ENCODE data around the gene SLC25A23. TPM values are rescaled to one million over a fixed set of nuclear protein-coding genes. Genes with fewer than 3 reads are reported as not detected.
"Not testable (repeated sequence)": the region's sequence is repeated elsewhere in the genome, so short reads cannot be mapped to it uniquely, and the experiment has no call there.

SLC25A23 gene
- polyA plus RNA-seq, 1 of the 3 experiments (the other 2 are of a cell fraction) = 10.9 TPM

DNA sequence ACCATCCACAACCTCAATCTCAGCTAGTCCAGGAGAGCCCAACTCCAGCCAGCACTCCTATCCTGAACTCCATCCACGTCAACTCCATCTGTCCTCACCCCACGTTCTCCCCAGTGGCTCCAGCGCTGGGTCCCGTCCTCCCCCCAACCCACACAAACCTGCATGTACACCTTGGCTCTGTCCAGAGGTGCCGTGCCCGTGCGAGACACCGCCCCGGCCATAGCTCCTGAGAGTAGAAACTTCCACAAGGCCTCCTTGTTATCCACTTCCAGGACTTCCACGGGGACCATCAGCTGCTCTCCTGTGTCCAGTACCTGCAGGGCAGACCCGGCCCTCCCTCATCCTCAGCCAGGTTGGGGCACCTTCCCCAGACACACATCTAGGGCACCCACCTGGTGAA lies 27.7 kb downstream of the SLC25A23 start (continued):
- TF ChIP-seq, protein P1, sequence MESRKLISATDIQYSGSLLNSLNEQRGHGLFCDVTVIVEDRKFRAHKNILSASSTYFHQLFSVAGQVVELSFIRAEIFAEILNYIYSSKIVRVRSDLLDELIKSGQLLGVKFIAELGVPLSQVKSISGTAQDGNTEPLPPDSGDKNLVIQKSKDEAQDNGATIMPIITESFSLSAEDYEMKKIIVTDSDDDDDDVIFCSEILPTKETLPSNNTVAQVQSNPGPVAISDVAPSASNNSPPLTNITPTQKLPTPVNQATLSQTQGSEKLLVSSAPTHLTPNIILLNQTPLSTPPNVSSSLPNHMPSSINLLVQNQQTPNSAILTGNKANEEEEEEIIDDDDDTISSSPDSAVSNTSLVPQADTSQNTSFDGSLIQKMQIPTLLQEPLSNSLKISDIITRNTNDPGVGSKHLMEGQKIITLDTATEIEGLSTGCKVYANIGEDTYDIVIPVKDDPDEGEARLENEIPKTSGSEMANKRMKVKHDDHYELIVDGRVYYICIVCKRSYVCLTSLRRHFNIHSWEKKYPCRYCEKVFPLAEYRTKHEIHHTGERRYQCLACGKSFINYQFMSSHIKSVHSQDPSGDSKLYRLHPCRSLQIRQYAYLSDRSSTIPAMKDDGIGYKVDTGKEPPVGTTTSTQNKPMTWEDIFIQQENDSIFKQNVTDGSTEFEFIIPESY (IDR thresholded peaks at IDR 0.05; ENCODE audit: borderline replicate concordance, low read depth) = no peak
- TF ChIP-seq, protein P2, sequence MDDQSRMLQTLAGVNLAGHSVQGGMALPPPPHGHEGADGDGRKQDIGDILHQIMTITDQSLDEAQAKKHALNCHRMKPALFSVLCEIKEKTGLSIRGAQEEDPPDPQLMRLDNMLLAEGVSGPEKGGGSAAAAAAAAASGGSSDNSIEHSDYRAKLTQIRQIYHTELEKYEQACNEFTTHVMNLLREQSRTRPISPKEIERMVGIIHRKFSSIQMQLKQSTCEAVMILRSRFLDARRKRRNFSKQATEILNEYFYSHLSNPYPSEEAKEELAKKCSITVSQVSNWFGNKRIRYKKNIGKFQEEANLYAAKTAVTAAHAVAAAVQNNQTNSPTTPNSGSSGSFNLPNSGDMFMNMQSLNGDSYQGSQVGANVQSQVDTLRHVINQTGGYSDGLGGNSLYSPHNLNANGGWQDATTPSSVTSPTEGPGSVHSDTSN (IDR thresholded peaks at IDR 0.05) = no peak

DNA sequence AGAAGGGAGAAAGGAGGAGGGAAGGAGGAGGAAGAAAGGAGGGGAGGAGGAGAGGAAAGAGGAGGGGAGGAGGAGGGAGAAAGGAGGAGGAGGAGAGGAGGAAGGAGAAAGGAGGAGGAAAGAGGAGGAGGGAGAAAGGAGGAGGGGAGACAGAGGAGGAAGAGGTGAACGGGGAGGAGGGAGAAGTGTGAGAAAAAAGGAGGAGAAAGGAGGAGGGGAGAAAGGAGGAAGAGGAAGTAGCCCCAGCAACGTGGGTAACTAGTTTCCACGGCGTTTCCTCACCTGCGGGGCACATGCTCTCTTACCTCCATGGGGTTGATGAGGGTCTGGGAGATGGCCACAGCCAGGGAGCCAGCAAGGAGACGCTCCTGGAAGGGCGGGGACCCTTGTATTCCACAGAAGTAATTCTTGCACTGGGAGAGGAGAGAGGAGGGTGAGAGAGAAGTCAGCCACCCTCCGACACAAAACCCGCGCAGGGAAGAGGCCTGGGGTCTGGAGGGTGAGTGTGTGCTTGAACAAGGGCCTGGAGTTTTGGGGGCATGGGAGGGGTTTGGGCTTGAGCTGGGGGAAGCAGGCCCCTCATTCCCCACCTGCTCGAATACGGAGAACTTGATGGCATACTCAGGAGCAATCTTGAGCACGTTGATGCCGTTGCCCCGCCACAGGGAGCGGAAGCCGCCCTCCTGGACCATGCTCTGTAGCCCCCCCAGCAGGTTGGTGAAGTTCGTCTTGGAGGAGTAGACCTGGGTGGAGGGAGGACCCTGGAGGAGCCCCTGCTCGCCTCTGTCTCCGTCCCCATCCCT lies 30.0 kb downstream of the SLC25A23 start:
- ChIA-PET CTCF (interaction anchor here (1.6 kb wide), 1 partner anchor 12 kb away, joined by 5 read pairs; no protein-coding TSS in a partner anchor), POLR2A (no interaction called here)
- no peaks in the 10 kb centered on the region for H3K36me3 ChIP-seq (replicated peaks in 1 of 2; ENCODE audit: control insufficient read depth in 1 of 2, insufficient read depth in 2 of 2, low read length in 1 of 2)
- no peaks in the 10 kb centered on the region for H3K79me2 ChIP-seq (ENCODE audit: insufficient read depth)
- H2AFZ ChIP-seq (ENCODE audit: low read depth) = no peak overlapping the region
- no peaks in the 10 kb centered on the region for H4K20me1 ChIP-seq (ENCODE audit: insufficient read depth)
- 43% methylated on average over 15 of the region's 20 CpGs for WGBS (ENCODE audit: low lambda C conversion rate)
- no peaks in the 10 kb centered on the region for H3K9me2 ChIP-seq
- no peaks in the 10 kb centered on the region for H3K27me3 ChIP-seq (ENCODE audit: insufficient read depth)
- no peak overlapping the region for H3K4me3 ChIP-seq (ENCODE audit: low read depth in 2 of 2, low read length in 1 of 2)
- H3F3A ChIP-seq (replicated peaks; ENCODE audit: insufficient read depth) = peaks cover 6% of the 10 kb centered on the region
- H3K9me3 ChIP-seq = no peaks in the 10 kb centered on the region
- peaks cover 4 to 6% of the 10 kb centered on the region in 2 experiments; a peak in 2 of 4 replicates for H3K4me1 ChIP-seq (ENCODE audit: control insufficient read depth in 1 of 2, insufficient read depth in 2 of 2, low read depth in 1 of 2, low read length in 1 of 2)
- H3K4me2 ChIP-seq = no peak overlapping the region
- no peak overlapping the region for H3K9ac ChIP-seq
- TF ChIP-seq, protein P3, sequence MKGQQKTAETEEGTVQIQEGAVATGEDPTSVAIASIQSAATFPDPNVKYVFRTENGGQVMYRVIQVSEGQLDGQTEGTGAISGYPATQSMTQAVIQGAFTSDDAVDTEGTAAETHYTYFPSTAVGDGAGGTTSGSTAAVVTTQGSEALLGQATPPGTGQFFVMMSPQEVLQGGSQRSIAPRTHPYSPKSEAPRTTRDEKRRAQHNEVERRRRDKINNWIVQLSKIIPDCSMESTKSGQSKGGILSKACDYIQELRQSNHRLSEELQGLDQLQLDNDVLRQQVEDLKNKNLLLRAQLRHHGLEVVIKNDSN (IDR thresholded peaks at IDR 0.05; ENCODE audit: borderline replicate concordance, low read depth) = no peak
- TF ChIP-seq TCF12 (IDR thresholded peaks at IDR 0.05) (no peak), SIN3A (IDR thresholded peaks at IDR 0.05; ENCODE audit: borderline replicate concordance, low read depth, low read length) (no peak), FOSL2 (IDR thresholded peaks at IDR 0.05; ENCODE audit: borderline replicate concordance, low read depth) (no peak), RCOR1 (IDR thresholded peaks at IDR 0.05; ENCODE audit: low read length) (no peak), RFX5 (IDR thresholded peaks at IDR 0.05; ENCODE audit: low read length) (no peak), FOXJ3 (CRISPR knock-in tag; IDR thresholded peaks at IDR 0.05) (no peak), NFIC (IDR thresholded peaks at IDR 0.05; ENCODE audit: borderline replicate concordance) (no peak), FOXM1 (IDR thresholded peaks at IDR 0.05; ENCODE audit: low read depth) (no peak)
- no peak overlapping the region for H3K27ac ChIP-seq (ENCODE audit: low read depth in 2 of 2, low read length in 1 of 2)
- no peak for DNase-seq

DNA sequence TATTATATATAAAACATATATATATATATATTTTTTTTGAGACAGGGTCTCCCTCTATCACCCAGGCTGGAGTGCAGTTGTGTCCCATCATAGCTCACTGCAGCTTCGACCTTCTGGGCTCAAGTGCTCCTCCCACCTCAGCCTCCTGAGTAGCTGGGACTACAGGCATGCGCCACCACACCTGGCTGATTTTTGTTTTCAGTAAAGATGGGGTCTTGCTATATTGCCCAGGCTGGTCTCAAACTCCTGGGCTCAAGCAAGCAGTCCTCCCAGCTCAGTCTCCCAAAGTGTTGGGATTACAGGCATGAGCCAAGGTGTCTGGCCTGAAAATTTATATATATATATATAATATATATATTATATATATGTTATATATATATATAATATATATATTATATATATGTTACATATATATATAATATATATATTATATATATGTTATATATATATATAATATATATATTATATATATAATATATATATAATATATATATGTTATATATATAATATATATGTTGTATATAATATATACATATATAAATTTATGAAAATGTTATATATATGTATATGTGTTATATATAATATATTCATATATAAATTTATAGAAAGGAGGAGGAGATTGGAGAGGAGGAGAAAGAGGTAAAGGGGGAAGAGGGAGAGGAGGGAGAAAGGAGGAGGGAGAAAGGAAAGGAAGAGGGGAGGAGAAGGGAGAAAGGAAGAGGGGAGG lies 30.7 kb downstream of the SLC25A23 start:
- H3K27me3 ChIP-seq (ENCODE audit: insufficient read depth); H3K79me2 ChIP-seq (ENCODE audit: insufficient read depth); H3K4me1 ChIP-seq (ENCODE audit: control insufficient read depth in 1 of 2, insufficient read depth in 2 of 2, low read depth in 1 of 2, low read length in 1 of 2); POLR2A ChIA-PET; H4K20me1 ChIP-seq (ENCODE audit: insufficient read depth); H3F3A ChIP-seq (replicated peaks; ENCODE audit: insufficient read depth); H2AFZ ChIP-seq (ENCODE audit: low read depth); H3K4me2 ChIP-seq; DNase-seq; H3K27ac ChIP-seq (ENCODE audit: low read depth in 2 of 2, low read length in 1 of 2); H3K36me3 ChIP-seq (replicated peaks in 1 of 2; ENCODE audit: control insufficient read depth in 1 of 2, insufficient read depth in 2 of 2, low read length in 1 of 2); H3K9me2 ChIP-seq; H3K9ac ChIP-seq; CTCF ChIA-PET; H3K4me3 ChIP-seq (ENCODE audit: low read depth in 2 of 2, low read length in 1 of 2); H3K9me3 ChIP-seq: not testable (repeated sequence)
- 65% methylated on average over 2 of the region's 2 CpGs for WGBS (ENCODE audit: low lambda C conversion rate)
